COLO668 (cell line): ENCODE measurements around the gene JAK2.

Source experiments
- DNase-seq: peaks from one replicate; lab custom pipeline; 2025; ENCODE audit not compliant: unreplicated experiment; lab: John Stamatoyannopoulos, UW

The JAK2 gene

DNA sequence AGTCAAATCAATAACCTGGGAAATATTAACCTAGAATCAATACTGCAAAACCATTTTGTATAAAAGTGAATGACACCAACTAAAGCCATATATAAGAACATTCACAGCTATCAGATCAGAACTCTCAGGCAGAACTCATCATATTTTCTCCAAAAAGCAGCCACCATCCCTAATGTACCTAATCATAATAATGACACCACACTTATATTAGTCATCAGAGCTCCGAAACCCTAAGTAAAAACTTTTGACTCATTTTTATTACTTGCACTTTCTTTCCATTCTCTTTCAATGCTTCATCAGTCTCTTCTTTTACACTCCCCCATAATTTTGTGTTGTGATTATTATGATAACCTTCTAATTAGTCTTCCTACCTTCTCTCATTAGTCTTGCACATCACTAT is 155.1 kb downstream of the JAK2 start:
- DNase-seq, result no peak

DNA sequence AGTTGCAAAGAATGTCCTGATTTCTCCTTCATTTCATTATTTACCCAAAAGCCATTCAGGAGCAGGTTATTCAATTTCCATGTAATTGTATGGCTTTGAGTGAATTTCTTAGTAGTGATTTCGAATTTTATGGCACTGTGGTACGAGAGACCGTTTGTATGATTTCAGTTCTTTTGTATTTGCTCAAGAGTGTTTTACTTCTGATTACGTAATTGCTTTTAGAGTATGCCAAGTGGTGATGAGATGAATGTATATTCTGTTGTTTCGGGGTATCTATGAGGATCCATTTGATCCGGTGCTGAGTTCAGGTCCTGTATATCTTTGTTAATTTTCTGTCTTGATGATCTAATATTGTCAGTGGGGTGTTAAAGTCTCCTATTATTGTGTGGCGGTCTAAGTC is 159.1 kb downstream of the JAK2 start:
- DNase-seq, result no peak

- no peak for DNase-seq
Observed at GRCh38 chr9:5146241-5146640, 161.2 kb downstream of the JAK2 start.
